ENCODE data around the gene PTPRT.

DNA sequence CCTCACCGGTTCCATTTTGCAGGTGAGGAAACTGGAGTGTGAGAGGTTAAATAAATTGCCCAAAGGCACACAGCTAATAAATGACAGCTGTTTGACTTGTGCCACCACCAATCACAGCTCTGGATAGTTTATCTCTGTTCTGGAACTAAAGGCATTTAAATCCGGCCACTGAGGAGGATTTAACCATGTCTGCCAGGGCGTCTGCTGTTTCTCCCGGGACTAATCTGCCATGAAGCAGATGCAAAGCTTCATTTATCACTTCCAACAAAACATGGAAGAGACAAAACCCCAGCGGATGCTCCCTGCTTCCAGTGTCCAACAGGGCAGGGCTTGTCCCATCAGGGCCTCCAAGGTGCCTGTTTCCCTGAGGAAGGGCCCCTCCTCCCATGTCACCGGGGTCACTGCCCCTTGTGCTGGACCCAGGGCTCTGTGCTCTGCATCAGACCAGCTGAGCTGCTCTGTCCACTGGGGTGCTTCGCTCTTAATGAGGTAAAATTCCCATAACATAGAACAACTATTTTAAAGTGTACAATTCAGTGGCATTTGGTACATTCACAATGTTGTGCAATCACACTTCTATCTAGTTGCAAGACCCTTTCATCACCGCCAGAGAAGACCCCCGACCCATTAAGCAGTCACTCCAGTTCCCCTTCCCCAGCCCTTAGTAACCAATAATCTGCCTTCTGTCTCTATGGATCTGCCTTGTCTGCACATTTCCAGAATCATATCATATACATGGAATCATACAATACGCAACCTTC is 244.3 kb downstream of the PTPRT start:
- TF ChIP-seq POLR2AphosphoS5 (IDR thresholded peaks at IDR 0.05; ENCODE audit: borderline replicate concordance, low read depth, low read length) (no peak), EZH2 (IDR thresholded peaks at IDR 0.05) (no peak), FOXP2 (optimal IDR thresholded peaks at IDR 0.05; ENCODE audit: control extremely low read depth, extremely low read length, insufficient read depth) (no peak)
